ENCODE data around the gene HMGXB4.

The HMGXB4 gene

GRCh38 chr22:35311551-35311999 lies 54.3 kb downstream of the HMGXB4 start:
- no peak for DNase-seq

- DNase-seq, result no peak
These were observed 55.1 kb downstream of the HMGXB4 start for GRCh38 chr22:35312198-35313059.

GRCh38 chr22:35313311-35314121 lies 56.2 kb downstream of the HMGXB4 start:
- no peak for DNase-seq

- DNase-seq, result no peak
These were observed 57.1 kb downstream of the HMGXB4 start for GRCh38 chr22:35314161-35314942.

- no peak for DNase-seq
These were observed 58.0 kb downstream of the HMGXB4 start for GRCh38 chr22:35315141-35315854.

- no peak for DNase-seq
These were observed 58.8 kb downstream of the HMGXB4 start for GRCh38 chr22:35315855-35316745.

GRCh38 chr22:35316751-35317150 lies 59.5 kb downstream of the HMGXB4 start:
- no peak for DNase-seq

GRCh38 chr22:35317680-35318290 lies 60.5 kb downstream of the HMGXB4 start:
- DNase-seq, result no peak

GRCh38 chr22:35318346-35319215 lies 61.3 kb downstream of the HMGXB4 start:
- no peak for DNase-seq

GRCh38 chr22:35319244-35319985 lies 62.1 kb downstream of the HMGXB4 start:
- DNase-seq, result no peak

- no peak for DNase-seq
These were observed 64.8 kb downstream of the HMGXB4 start for GRCh38 chr22:35322126-35322525.

GRCh38 chr22:35322893-35323292 lies 65.6 kb downstream of the HMGXB4 start:
- DNase-seq, result no peak

- DNase-seq, result no peak
These were observed 66.0 kb downstream of the HMGXB4 start for GRCh38 chr22:35323305-35323704.

GRCh38 chr22:35324067-35324466 lies 66.8 kb downstream of the HMGXB4 start:
- no peak for DNase-seq

GRCh38 chr22:35324762-35325161 lies 67.5 kb downstream of the HMGXB4 start:
- DNase-seq, result no peak

GRCh38 chr22:35325209-35325608 lies 67.9 kb downstream of the HMGXB4 start:
- DNase-seq, result no peak

- DNase-seq, result no peak
These were observed 69.7 kb downstream of the HMGXB4 start for GRCh38 chr22:35326854-35327562.

- no peak for DNase-seq
These were observed 70.6 kb downstream of the HMGXB4 start for GRCh38 chr22:35327690-35328471.

Measured in NCI-H446 (cell line).